Measurements from ENCODE around the gene PTPN11.
"Not testable (repeated sequence)": the region's sequence is repeated elsewhere in the genome, so short reads cannot be mapped to it uniquely, and the experiment has no call there.

Gene PTPN11

DNA sequence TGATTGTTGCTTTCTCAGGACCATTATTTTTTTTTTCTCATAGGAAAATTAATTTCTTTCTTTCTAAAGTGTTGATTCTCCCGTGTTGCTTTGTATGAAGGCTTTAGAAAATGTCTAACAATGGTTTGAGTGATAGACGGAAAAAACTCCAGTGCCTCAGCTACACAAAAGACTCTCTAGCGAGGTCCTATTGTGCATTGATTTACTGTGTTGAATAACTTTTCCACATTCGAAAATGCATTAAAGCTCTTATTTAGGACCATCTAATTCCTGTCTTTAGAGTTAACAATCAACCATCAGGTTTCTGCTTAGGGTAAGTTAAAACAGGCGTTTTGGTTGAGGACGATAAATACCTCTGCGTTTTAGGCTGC is 99.6 kb downstream of the PTPN11 start:
- DNase-seq = no peak

DNA sequence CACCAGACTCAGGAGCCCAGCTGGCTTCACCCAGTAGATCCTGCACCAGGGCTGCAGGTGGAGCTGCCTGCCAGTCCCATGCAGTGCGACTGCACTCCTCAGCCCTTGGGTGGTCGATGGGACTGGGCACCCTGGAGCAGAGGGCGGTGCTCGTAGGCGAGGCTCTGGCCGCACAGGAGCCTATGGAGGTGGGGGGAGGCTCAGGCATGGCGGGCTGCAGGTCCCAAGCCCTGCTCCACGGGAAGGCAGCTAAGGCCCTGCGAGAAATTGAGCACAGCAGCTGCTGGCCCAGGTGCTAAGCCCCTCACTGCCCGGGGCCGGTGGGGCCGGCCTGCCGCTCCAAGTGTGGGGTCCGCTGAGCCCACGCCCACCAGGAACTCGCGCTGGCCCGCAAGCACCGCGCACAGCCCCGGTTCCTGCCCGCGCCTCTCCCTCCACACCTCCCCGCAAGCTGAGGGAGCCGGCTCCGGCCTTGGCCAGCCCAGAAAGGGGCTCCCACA is 101.1 kb downstream of the PTPN11 start:
- DNase-seq = not testable (repeated sequence)

- DNase-seq = no peak
Measured at GRCh38 chr12:112523856-112524255, 105.1 kb downstream of the PTPN11 start.

DNA sequence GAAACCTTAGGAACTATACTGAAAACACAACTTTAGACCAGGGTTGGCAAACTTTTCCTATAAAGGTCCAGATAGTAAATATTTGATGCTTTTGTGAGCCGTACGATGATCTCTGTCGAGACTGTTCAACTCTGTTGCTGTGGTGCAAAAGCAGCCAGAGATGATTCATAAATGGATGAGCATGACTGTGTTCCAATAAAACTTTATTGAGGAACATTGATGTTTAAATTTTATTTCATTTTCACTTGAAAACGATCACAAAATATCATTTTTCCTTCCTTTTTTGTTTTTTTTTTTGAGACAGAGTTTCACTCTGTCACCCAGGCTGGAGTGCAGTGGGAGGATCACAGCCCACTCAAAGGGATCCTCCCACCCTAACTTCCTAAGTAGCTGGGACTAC is 105.5 kb downstream of the PTPN11 start:
- no peak for DNase-seq

DNA sequence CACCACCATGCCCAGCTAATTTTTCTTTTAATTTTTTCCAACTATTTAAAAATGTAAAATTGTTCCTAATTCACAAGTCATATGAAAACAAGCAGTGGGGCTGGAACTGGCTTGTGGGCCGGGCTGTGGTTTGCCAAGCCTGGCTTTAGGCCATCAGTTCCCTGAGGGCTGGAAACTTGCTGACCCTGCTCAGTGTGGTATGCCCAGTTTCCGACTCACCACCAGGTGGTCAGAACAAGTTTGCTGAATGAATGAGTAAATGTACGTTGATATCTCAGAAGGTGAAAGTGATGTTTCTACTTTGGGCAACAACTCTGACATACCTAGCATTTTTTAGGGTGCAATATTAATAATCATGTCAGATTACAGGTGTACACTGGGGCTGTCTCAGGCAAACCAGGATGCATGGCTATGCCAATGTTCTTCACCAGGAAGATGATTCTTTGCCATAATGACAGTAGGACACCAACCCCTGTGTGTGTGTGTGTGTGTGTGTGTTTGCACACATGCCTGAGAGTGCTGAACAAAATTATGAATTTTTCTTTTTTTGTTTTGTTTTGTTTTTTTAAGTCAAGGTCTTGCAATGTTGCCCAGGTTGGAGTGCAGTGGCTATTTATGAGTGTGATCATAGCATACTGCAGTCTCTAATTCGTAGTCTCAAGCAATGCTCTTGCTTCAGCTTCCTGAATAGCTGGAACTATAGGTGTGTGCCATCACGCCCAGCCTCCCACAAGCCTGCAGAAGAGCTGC is 106.1 kb downstream of the PTPN11 start:
- DNase-seq = no peak

DNA sequence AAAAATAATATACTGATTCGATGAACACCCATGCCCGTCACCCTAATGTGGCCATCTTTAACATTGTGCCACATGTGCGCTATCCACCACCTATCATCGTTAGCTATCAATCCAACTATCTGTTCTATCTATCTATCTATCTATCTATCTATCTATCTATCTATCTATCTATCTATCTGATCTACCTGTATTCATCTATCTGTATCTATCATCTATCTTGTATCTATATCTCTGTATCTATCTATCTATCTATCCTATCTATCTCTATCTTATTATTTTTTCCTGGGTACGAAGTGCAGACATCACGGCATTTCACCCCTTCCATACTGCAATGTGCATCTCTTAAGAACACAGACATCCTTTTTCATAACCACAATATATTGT is 106.7 kb downstream of the PTPN11 start:
- DNase-seq = no peak

DNA sequence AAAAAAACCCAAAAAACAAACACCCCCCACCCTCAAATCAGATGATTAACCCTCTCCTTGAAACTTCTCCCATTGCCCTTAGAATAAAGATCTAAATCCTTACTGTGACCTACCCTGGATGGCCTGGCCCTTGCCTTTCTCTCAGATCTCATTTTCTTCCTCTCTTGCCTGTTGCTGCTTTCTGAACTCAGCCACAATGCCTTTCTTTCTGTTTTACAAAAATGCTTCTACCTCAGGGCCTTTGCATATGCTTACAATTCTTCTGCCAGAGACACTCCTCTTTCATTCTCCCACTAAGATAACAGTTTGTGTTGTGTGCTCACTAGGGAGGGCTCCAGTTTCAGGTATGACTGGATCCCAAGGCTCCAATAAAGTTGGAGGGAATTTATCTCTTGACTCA is 108.3 kb downstream of the PTPN11 start:
- DNase-seq = no peak

DNA sequence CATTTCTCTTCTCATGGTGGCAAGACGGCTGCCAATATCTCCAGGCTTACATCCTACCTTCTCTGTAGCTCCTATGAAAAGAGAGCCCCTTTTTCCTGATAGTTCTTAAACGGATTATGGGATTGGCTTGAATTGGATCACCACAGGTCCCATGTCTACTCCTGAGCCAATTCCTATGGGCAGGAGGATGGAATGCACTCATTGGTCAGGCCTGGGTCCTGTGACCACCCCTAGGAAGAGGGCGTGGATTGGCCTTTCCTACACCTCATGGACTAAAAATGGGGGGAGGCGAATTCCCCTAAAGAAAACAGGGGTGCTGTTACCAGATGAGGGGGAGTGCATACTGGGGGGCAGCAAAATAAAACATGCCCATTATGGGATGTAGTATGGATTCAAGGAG is 108.8 kb downstream of the PTPN11 start:
- no peak for DNase-seq

DNA sequence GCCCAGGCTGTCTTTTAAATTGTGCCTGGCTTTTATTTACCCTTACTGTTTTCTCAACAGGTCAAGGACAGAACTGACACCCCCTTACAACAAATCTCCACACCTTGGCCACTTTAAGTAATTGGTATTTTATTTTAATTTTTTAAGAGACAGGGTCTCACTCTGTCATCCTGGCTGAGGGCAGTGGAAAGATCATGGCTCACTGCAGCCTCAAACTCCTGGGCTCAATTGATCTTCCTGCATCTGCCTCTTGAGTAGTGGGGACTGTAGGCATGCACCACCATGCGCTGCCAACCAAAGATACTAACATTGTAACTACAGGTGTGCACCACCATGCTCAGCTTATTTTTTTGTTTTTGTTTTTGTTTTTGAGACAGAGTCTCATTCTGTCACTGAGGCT is 109.8 kb downstream of the PTPN11 start:
- no peak for DNase-seq

GRCh38 chr12:112530941-112531340 is 112.2 kb downstream of the PTPN11 start:
- no peak for DNase-seq

GRCh38 chr12:112532106-112532505 is 113.4 kb downstream of the PTPN11 start:
- DNase-seq = no peak

DNA sequence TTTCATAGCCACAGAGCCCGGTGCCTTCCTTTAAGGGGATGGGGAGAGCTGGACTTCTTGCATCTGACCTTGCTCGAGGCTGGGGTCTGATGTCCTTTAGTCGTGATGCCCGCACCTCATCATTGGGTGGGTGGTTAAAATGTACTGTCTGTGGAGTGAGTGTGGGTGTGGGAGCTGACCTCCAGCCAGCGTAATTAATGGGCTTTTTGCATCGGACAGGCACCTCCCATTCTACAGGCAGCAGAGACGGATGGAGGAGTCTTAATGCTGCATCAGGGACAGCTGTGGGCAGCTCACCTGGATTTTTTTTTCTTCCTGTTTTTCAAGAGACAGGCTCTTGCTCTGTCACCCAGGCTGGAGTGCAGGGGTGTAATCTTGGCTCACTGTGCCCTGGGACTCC is 114.8 kb downstream of the PTPN11 start:
- DNase-seq = no peak

DNA sequence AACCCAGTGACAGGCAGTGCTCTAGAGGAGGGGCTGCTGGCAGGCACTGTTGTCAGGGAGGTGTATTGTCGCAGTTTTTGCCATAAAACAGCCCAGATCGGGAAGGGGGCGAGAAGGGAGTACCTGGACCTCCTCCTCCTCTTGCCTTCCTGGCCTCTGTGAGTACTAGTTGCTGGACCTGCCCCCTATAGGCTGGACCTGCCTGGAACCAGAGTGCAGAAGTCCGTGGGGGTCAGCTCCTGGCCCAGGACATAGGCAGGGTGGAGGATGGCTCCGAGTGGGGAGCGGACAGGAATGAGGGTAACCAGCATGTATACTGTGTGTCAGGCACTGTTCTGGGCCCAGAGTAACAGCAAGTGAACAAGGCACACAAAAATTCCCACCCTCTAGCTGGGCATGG is 116.3 kb downstream of the PTPN11 start:
- DNase-seq = no peak

GRCh38 chr12:112535637-112536366 is 117.1 kb downstream of the PTPN11 start:
- no peak for DNase-seq

DNA sequence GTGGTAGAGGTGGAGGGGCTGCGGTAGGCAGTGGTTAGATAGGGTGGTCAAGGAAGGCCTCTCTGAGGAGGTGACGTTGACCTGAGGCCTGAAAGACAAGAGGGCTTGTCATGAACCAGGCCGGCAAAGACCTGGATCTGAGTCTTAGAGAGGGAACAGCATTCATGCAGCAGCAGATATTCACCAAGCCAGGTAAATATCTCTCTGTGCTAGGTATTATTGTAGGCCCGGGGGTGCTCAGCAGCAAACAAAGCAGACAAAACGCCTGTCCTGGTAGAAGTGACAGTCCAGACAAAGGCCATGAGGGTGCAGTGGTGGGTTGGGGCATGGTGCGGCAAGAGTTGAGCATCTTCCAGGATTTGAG is 117.6 kb downstream of the PTPN11 start:
- DNase-seq = no peak

DNA sequence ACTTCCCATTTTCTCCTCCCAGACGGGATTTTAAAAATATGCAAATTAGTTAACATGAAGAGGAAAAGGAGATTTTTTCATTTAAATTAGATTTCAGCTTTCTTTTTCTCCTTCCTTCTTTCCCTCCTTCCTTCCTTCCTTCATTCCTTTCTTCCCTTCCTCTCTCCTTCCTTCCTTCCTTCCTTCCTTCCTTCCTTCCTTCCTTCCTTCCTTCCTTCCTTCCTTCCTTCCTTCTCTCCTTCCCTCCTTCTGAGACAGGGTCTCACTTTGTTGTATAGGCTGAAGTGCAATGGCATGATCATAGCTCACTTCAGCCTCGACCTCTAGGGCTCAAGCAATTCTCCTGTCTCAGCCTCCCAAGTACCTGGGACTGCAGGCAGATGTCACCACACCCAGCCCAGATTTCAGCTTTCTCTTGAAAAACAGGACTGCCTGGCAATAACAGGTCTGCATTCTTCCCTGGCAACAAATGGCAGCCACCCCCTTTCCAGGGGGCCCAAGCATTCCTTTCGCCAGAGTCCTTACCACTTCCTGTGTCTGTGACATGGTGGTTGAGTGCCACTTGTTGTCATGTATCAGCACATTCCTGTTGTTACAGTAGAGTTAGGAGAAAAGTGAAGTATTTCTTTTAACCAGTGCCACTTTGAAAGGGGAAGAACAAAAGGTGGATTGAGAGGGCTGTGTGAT is 119.1 kb downstream of the PTPN11 start:
- DNase-seq = no peak

DNA sequence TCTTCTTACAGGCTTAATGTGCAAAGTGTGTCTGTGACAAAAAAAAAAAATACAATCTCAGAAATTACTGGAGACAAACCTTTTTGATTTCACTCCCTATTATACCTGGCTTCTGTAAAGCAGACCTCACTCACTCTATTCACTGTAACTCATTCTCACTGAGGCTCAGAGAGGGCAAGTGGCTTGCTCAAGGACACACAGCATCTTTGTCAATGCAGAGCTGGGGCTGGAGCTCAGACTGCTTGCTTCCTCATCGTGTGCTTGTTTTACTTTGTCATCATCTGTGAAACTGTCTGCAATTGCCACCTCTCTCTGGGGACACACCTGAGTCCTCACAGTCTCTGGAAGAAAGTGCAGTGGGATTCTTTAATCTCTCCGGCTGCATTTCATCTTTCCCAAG is 120.0 kb downstream of the PTPN11 start:
- no peak for DNase-seq

DNA sequence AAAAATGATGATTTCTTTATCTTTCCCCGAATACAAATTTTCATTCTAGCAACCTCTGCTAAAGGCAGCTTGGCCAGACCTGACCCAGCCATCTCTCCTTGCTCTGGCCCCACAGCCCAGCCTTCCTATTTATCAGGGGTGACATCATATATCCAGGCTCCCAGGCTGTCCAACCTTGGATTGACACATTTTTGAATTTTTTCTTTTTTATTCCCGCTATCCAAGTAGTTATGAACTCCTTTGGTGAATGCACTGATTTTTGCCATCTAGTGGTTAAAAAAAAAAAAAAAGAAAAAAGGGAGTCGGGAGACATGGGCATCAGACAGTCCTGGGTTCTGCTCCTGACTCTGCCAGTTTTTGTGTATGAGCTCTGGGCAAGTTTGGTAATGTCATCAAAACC is 120.5 kb downstream of the PTPN11 start:
- no peak for DNase-seq

DNA sequence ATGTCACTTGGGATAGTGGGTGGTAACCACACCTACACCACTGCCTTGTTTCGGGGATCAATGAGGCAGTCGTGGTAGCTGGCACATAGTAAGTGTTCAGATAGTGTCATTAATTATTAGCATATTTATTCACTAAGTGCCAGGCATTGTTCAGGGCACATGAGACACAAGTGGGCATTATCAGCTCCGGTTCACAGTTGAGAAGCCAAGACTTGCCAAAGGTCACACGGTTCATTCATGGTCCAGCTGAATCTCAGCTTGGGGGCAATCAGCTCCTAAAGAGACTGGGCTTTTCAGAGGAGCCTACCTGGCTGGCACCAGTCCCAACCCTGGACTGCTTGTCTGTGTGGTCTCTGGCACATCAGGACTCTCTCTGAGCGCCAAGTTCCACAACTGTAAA is 121.3 kb downstream of the PTPN11 start:
- no peak for DNase-seq

DNA sequence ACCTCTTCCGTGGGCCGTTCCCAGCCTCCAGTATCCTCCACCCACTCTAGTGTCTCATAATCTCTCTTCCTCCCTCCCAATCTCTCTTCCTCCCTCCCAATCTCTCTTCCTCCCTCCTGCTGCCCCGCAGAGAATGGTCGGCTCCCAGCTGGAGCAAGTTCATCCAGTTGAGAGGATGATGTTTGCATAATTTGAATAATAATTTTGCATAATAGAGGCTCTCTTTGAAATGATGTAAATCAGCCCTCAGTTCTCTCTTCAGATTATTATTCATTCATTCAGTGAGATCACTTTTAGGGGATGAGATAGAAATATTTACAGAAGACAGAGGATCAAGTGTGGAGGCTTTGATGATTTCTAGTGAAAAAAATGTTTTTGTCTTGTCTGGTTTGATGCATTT is 125.0 kb downstream of the PTPN11 start:
- no peak for DNase-seq

DNA sequence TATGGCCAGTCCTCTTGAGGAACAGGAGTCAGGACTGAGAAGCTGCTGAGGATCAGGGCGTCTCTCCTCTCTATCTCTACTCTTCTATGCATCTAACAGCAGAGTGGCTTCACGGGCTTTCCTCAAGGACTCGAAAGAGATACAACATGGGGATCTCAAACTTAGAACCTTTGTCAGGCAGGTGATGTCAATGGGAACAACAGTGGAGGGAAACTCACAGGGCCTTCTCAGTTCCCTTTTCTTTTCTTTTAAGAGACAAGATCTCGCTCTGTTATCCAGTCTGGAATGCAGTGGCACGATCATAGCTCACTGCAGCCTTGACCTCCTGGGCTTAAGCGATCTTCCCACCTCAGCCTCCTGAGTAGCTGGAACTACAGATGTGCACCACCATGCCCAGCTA is 127.6 kb downstream of the PTPN11 start:
- DNase-seq = no peak

GRCh38 chr12:112546996-112547395 is 128.2 kb downstream of the PTPN11 start:
- no peak for DNase-seq

GRCh38 chr12:112549031-112549430 is 130.3 kb downstream of the PTPN11 start:
- no peak for DNase-seq

DNA sequence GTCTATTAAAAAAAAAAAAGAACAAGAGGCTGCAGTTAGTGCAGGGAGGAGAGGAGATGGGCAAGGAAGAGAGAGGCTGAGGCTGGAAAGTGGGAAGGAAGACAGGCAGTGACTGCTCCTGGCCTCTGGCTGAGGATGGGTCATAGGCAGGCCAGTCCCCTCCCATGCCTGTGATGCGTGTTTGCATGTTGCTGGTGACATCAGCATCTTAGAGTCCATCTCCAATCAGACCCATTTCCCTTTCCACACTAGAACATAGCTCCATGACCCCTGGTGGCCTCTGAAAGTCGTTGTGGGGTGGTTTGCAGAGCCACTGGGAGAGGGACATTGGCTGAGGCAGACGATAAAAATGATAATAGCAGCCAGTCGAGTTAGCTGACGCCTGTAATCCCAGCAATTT is 132.9 kb downstream of the PTPN11 start:
- DNase-seq = no peak

Measured in SHP77 (cell line).